A549 (cell line): ENCODE measurements around the gene IPP. TPM values are rescaled to one million over a fixed set of nuclear protein-coding genes. Genes with fewer than 3 reads are reported as not detected.
"Not testable (repeated sequence)": the region's sequence is repeated elsewhere in the genome, so short reads cannot be mapped to it uniquely, and the experiment has no call there.

Source experiments
- ATAC-seq, 2 experiments: fragments of 200-7000 bp in 1 of 2; fragments of >200 bp in 1 of 2; cut with Nextera tagmentation in 1 of 2; cut with Tn5 transposase in 1 of 2; 3 replicates each; pipeline versions ENCODE4 v1.8.0 to v1.9.1; 2018 to 2020; ENCODE audit warnings: mild to moderate bottlenecking in 1 of 2, moderate library complexity in 1 of 2
- CTCF ChIA-PET: fragments of 300-600 bp; sonication (Branson Sonifier 250); formaldehyde crosslinking; extraction: SDS; loops from one replicate; lab custom pipeline; 2021; ENCODE audit warnings: antibody characterized with exemption, inconsistent platforms; lab: Yijun Ruan, JAX
- POLR2A ChIA-PET: fragments of 350-600 bp; formaldehyde crosslinking; extraction: SDS; loops from one replicate; lab custom pipeline; 2021; ENCODE audit warnings: antibody characterized with exemption, inconsistent platforms; lab: Yijun Ruan, JAX
- DNase-seq, 2 experiments: peaks; one replicate each; pipeline versions ENCODE4 v3.0.0 to v3.0.0-alpha.2; 2011 to 2016; ENCODE audit warnings: low read depth in 1 of 2, low spot score in 1 of 2
- FAIRE-seq: peaks from 2 replicates; lab custom pipeline; 2011; peaks lifted over from hg19 to GRCh38; lab: Jason Lieb, UNC
- H3K27ac ChIP-seq, 2 experiments: fragments of >200 bp; sonication (Bioruptor Twin); formaldehyde crosslinking; 3 replicates each; pipeline ENCODE4 v1.5.1; 2016 to 2017
- H3K4me1 ChIP-seq: fragments of >200 bp; sonication (Bioruptor Twin); formaldehyde crosslinking; 3 replicates; pipeline ENCODE4 v1.6.1; 2016
- H3K4me2 ChIP-seq: fragments of >200 bp; sonication (Bioruptor Twin); formaldehyde crosslinking; 3 replicates; pipeline ENCODE4 v1.6.1; 2016
- H3K4me3 ChIP-seq: fragments of >200 bp; sonication (Bioruptor Twin); formaldehyde crosslinking; 3 replicates; pipeline ENCODE4 v1.5.1; 2016
- H3K9me3 ChIP-seq: fragments of >200 bp; sonication (Bioruptor Twin); formaldehyde crosslinking; 3 replicates; pipeline ENCODE4 v1.6.1; 2016
- BHLHE40 ChIP-seq: IDR thresholded peaks from 2 replicates; pipeline ENCODE4 v1.6.1; 2012; ENCODE audit warnings: low read depth, low read length, inconsistent platforms
- E2F6 ChIP-seq: IDR thresholded peaks from 2 replicates; pipeline ENCODE4 v1.6.1; 2012; ENCODE audit warnings: low read depth, borderline replicate concordance
- EHF ChIP-seq: fragments of 250-450 bp; sonication (Bioruptor Pico); IDR thresholded peaks from 2 replicates; pipeline ENCODE4 v1.5.0; 2020; ENCODE audit warnings: mild to moderate bottlenecking
- FOXS1 ChIP-seq: fragments of 250-450 bp; sonication (Bioruptor Pico); IDR thresholded peaks from 2 replicates; pipeline ENCODE4 v1.5.0; 2020; ENCODE audit warnings: mild to moderate bottlenecking, moderate library complexity
- HEYL ChIP-seq: fragments of 250-450 bp; sonication (Bioruptor Pico); IDR thresholded peaks from 2 replicates; pipeline ENCODE4 v1.8.0; 2021; ENCODE audit warnings: mild to moderate bottlenecking, moderate library complexity
- HMGXB4 ChIP-seq: fragments of 250-450 bp; sonication (Bioruptor Pico); IDR thresholded peaks from 2 replicates; pipeline ENCODE4 v1.5.0; 2021; ENCODE audit warnings: mild to moderate bottlenecking, moderate library complexity, borderline replicate concordance
- JUN ChIP-seq, 2 experiments: fragments of >200 bp; sonication (Bioruptor Twin); formaldehyde crosslinking; IDR thresholded peaks; 2 replicates in 1 of 2; 3 replicates in 1 of 2; pipeline ENCODE4 v1.6.1; 2016 to 2017
- KDM5A ChIP-seq: fragments of 200-600 bp; sonication (generic); IDR thresholded peaks from 2 replicates; pipeline ENCODE4 v1.6.1; 2016; ENCODE audit warnings: antibody characterized with exemption, mild to moderate bottlenecking
- MAFK ChIP-seq: fragments of 450-650 bp; IDR thresholded peaks from 2 replicates; pipeline ENCODE4 v1.6.1; 2014; ENCODE audit not compliant: partially characterized antibody
- NPAS2 ChIP-seq: fragments of 250-450 bp; sonication (Bioruptor Pico); IDR thresholded peaks from 2 replicates; pipeline ENCODE4 v1.8.0; 2022; ENCODE audit warnings: mild to moderate bottlenecking, moderate library complexity, borderline replicate concordance
- NR3C1 ChIP-seq: fragments of >200 bp; sonication (Bioruptor Twin); formaldehyde crosslinking; IDR thresholded peaks from 3 replicates; pipeline ENCODE4 v1.6.1; 2017
- PHF8 ChIP-seq: fragments of 200-600 bp; sonication (generic); IDR thresholded peaks from 2 replicates; pipeline ENCODE4 v1.6.1; 2016; ENCODE audit warnings: low read depth, mild to moderate bottlenecking, antibody characterized with exemption, moderate library complexity, borderline replicate concordance
- RAD21 ChIP-seq, 2 experiments: fragments of >200 bp in 1 of 2; sonication (Bioruptor Twin) in 1 of 2; formaldehyde crosslinking in 1 of 2; IDR thresholded peaks in 1 of 2; conservative IDR thresholded peaks in 1 of 2; 2 replicates in 1 of 2; 3 replicates in 1 of 2; pipeline ENCODE4 v1.6.1; 2012 to 2018; ENCODE audit warnings: inconsistent platforms in 1 of 2
- RARB ChIP-seq: fragments of 250-450 bp; sonication (Bioruptor Pico); IDR thresholded peaks from 2 replicates; pipeline ENCODE4 v1.8.0; 2021; ENCODE audit warnings: mild to moderate bottlenecking, moderate library complexity
- RCOR1 ChIP-seq: fragments of 150-350 bp; IDR thresholded peaks from 2 replicates; pipeline ENCODE4 v1.6.1; 2014; ENCODE audit warnings: antibody characterized with exemption, low read length, low read depth
- RFX5 ChIP-seq: fragments of 450-650 bp; IDR thresholded peaks from 2 replicates; pipeline ENCODE4 v1.7.1; 2014; ENCODE audit warnings: antibody characterized with exemption, mild to moderate bottlenecking, moderate library complexity
- SREBF2 ChIP-seq: fragments of 450-650 bp; IDR thresholded peaks from 2 replicates; pipeline ENCODE4 v1.6.1; 2014; ENCODE audit warnings: mild to moderate bottlenecking, moderate library complexity
- ZFP36 ChIP-seq: fragments of 450-650 bp; IDR thresholded peaks from 2 replicates; pipeline ENCODE4 v1.6.1; 2014; ENCODE audit warnings: borderline replicate concordance; ENCODE audit not compliant: partially characterized antibody
- WGBS: methylation state at CpG from one replicate; pipeline ENCODE4 v1.1.6; 2017; ENCODE audit errors: missing lambda C conversion rate; 5-methylcytosine and 5-hydroxymethylcytosine counted together
- polyA plus RNA-seq, 4 experiments: library from polyadenylated mRNA; depleted of rRNA in 3 of 4; stranded (reverse); fragments of >200 nt; fragmentation: RNase III in 1 of 4; extraction: RNeasy Plus Mini Kit Qiagen cat#74134 plus additional on column Dnase treatment in 1 of 4; gene quantifications; 2 replicates in 3 of 4; 3 replicates in 1 of 4; pipeline ENCODE4 v1.2.3, GENCODE V29; 2011 to 2017

Gene IPP
- polyA plus RNA-seq, 2 of the 4 experiments (the other 2 are of a cell fraction), result 7.6 to 11.9 TPM

- 98% methylated on average over 12 of the region's 12 CpGs for WGBS
- TF ChIP-seq NR3C1 (no peak), RFX5 (no peak)
- TF ChIP-seq, all 56 proteins: peak for 0
- CTCF ChIA-PET, result interaction anchor here (0.5 to 1.2 kb wide), 3 partner anchors 9 to 67 kb away, joined by 3 to 4 read pairs (median 4); no protein-coding TSS in a partner anchor
These were observed 3.5 kb downstream of the IPP start for GRCh38 chr1:45746922-45747321.

GRCh38 chr1:45739641-45740156, 10.8 kb downstream of the IPP start:
- H3K27ac ChIP-seq, POLR2A ChIA-PET, CTCF ChIA-PET, H3K9me3 ChIP-seq, H3K4me2 ChIP-seq, FAIRE-seq, ATAC-seq, DNase-seq, H3K4me1 ChIP-seq, H3K4me3 ChIP-seq: not testable (repeated sequence)
- 86% methylated on average over 5 of the region's 5 CpGs for WGBS

More at GRCh38 chr1:45746922-45747321, 3.5 kb downstream of the IPP start:
- FAIRE-seq (no peak), DNase-seq (no peak), ATAC-seq (no peak)
- Histone ChIP-seq H3K4me1 (peaks cover 6% of the 10 kb centered on the region; the same call in 2 of the 3 replicates), H3K27ac (no peak overlapping the region), H3K4me3 (no peak overlapping the region), H3K4me2 (no peak overlapping the region), H3K9me3 (no peaks in the 10 kb centered on the region)
- POLR2A ChIA-PET, result interaction anchor here (0.6 kb wide), 1 partner anchor 972 kb away, joined by 6 read pairs; no protein-coding TSS in a partner anchor

GRCh38 chr1:45739137-45739536, 11.3 kb downstream of the IPP start:
- Histone ChIP-seq H3K4me1 (no peaks in the 10 kb centered on the region), H3K4me2 (no peak overlapping the region), H3K9me3 (no peaks in the 10 kb centered on the region), H3K27ac (no peak overlapping the region), H3K4me3 (no peak overlapping the region)
- 86% methylated on average over 4 of the region's 4 CpGs for WGBS
- FAIRE-seq (no peak), DNase-seq (no peak), ATAC-seq (no peak)
- CTCF ChIA-PET, result no interaction called here
- POLR2A ChIA-PET, result no interaction called here
- TF ChIP-seq SREBF2, result no peak
- TF ChIP-seq FOXS1, result no peak
- no peak for TF ChIP-seq MAFK
- no peak for TF ChIP-seq RCOR1
- TF ChIP-seq RAD21 (conservative IDR thresholded peaks at IDR 0.05 in 1 of 2, IDR thresholded peaks at IDR 0.05 in 1 of 2), result no peak
- no peak for TF ChIP-seq ZFP36
- TF ChIP-seq E2F6, result no peak
- no peak for TF ChIP-seq RARB (CRISPR knock-in tag)
- no peak for TF ChIP-seq HMGXB4 (CRISPR knock-in tag)
- TF ChIP-seq HEYL (CRISPR knock-in tag), result no peak
- TF ChIP-seq NPAS2 (CRISPR knock-in tag), result no peak
- TF ChIP-seq KDM5A, result no peak
- TF ChIP-seq EHF (CRISPR knock-in tag), result no peak
- no peak for TF ChIP-seq BHLHE40
- TF ChIP-seq JUN (IDR thresholded peaks at IDR 0.05), result no peak
- TF ChIP-seq PHF8, result no peak
